Astrocyte (in vitro differentiated cells and primary cell): ENCODE measurements around the gene PRKAG2. TPM values are rescaled to one million over a fixed set of nuclear protein-coding genes. Genes with fewer than 3 reads are reported as not detected.

Experiments
- DNase-seq: peaks from one replicate; pipeline ENCODE4 v3.0.0-alpha.2; 2010; ENCODE audit warnings: low read depth
- FAIRE-seq: peaks from 2 replicates; lab custom pipeline; 2011; peaks lifted over from hg19 to GRCh38; lab: Jason Lieb, UNC
- H2AFZ ChIP-seq: 2 replicates; pipeline ENCODE4 v1.6.0; 2012; ENCODE audit warnings: low read depth, low read length, inconsistent platforms
- H3K27ac ChIP-seq: 2 replicates; pipeline ENCODE4 v1.5.1; 2011; ENCODE audit warnings: low read depth, low read length, inconsistent platforms
- H3K27me3 ChIP-seq: 2 replicates; pipeline ENCODE4 v1.6.0; 2011; ENCODE audit warnings: low read length, inconsistent platforms; ENCODE audit not compliant: insufficient read depth
- H3K36me3 ChIP-seq: 2 replicates; pipeline ENCODE4 v1.5.1; 2011; ENCODE audit warnings: low read length, inconsistent platforms; ENCODE audit not compliant: insufficient read depth
- H3K4me1 ChIP-seq: 2 replicates; pipeline ENCODE4 v1.5.1; 2011; ENCODE audit warnings: low read length, inconsistent platforms; ENCODE audit not compliant: insufficient read depth
- H3K4me2 ChIP-seq: 2 replicates; pipeline ENCODE4 v1.6.0; 2012; ENCODE audit warnings: low read length, inconsistent platforms
- H3K4me3 ChIP-seq: 2 replicates; pipeline ENCODE4 v1.5.1; 2011; ENCODE audit warnings: low read depth, mild to moderate bottlenecking, low read length, inconsistent platforms; ENCODE audit not compliant: insufficient read depth
- H3K79me2 ChIP-seq: 2 replicates; pipeline ENCODE4 v1.6.0; 2012; ENCODE audit warnings: mild to moderate bottlenecking, low read length, inconsistent platforms; ENCODE audit not compliant: insufficient read depth
- H3K9ac ChIP-seq: 2 replicates; pipeline ENCODE4 v1.6.0; 2012; ENCODE audit warnings: mild to moderate bottlenecking, low read length, inconsistent platforms
- H3K9me3 ChIP-seq: 2 replicates; pipeline ENCODE4 v1.5.1; 2012; ENCODE audit warnings: low read depth, mild to moderate bottlenecking, low read length, inconsistent platforms; ENCODE audit not compliant: insufficient read depth
- H4K20me1 ChIP-seq: 2 replicates; pipeline ENCODE4 v1.6.0; 2012; ENCODE audit warnings: low read length, inconsistent platforms; ENCODE audit not compliant: insufficient read depth
- H3K27ac Mint-ChIP-seq: one replicate; pipeline ENCODE4 v1.8.0; 2021; ENCODE audit warnings: mild to moderate bottlenecking, mixed read lengths; ENCODE audit not compliant: unreplicated experiment
- H3K27me3 Mint-ChIP-seq: one replicate; pipeline ENCODE4 v1.8.0; 2021; ENCODE audit warnings: low read depth, mixed read lengths; ENCODE audit not compliant: unreplicated experiment
- H3K36me3 Mint-ChIP-seq: one replicate; pipeline ENCODE4 v1.8.0; 2021; ENCODE audit warnings: low read depth, mixed read lengths; ENCODE audit not compliant: unreplicated experiment
- H3K4me1 Mint-ChIP-seq: one replicate; pipeline ENCODE4 v1.8.0; 2021; ENCODE audit warnings: low read depth, mixed read lengths; ENCODE audit not compliant: unreplicated experiment
- H3K4me3 Mint-ChIP-seq: one replicate; pipeline ENCODE4 v1.8.0; 2021; ENCODE audit warnings: mild to moderate bottlenecking, moderate library complexity, mixed read lengths; ENCODE audit not compliant: unreplicated experiment
- H3K9me3 Mint-ChIP-seq: one replicate; pipeline ENCODE4 v1.8.0; 2021; ENCODE audit warnings: mild to moderate bottlenecking, mixed read lengths; ENCODE audit not compliant: unreplicated experiment
- CTCF ChIP-seq: IDR thresholded peaks from 2 replicates; pipeline ENCODE4 v1.5.1; 2011; ENCODE audit warnings: low read depth, mild to moderate bottlenecking, inconsistent platforms, low read length, moderate library complexity; ENCODE audit not compliant: insufficient read depth
- EZH2 ChIP-seq: IDR thresholded peaks from 2 replicates; pipeline ENCODE4 v1.6.1; 2012; ENCODE audit warnings: mild to moderate bottlenecking, low read length, inconsistent platforms; ENCODE audit not compliant: insufficient read depth
- total RNA-seq: library from RNA; stranded (reverse); gene quantifications from 2 replicates; pipeline ENCODE4 v1.2.1, GENCODE V29; 2021

Gene PRKAG2
- total RNA-seq, 1 donor from 2014 or later: 40.7 TPM

GRCh38 chr7:151804756-151805155, 72.2 kb downstream of the PRKAG2 start:
- Mint-ChIP-seq H3K4me1 (peaks cover 2% of the 10 kb centered on the region), H3K36me3 (no peaks in the 10 kb centered on the region), H3K27ac (no peak overlapping the region), H3K27me3 (peaks cover 55% of the 10 kb centered on the region), H3K4me3 (no peak overlapping the region), H3K9me3 (no peaks in the 10 kb centered on the region)
- Histone ChIP-seq H3K27ac (no peak overlapping the region), H3K79me2 (no peaks in the 10 kb centered on the region), H3K27me3 (peaks cover 13% of the 10 kb centered on the region), H2AFZ (no peak overlapping the region), H3K4me3 (no peak overlapping the region), H3K4me1 (no peaks in the 10 kb centered on the region), H3K36me3 (no peaks in the 10 kb centered on the region), H3K4me2 (no peak overlapping the region), H3K9me3 (no peaks in the 10 kb centered on the region), H4K20me1 (no peaks in the 10 kb centered on the region), H3K9ac (no peak overlapping the region)
- FAIRE-seq (no peak), DNase-seq (no peak)
- TF ChIP-seq CTCF (no peak), EZH2 (no peak)

- FAIRE-seq: no peak
- H3K9me3 Mint-ChIP-seq: no peaks in the 10 kb centered on the region
- H3K36me3 Mint-ChIP-seq: no peaks in the 10 kb centered on the region
These were observed 73.1 kb downstream of the PRKAG2 start for GRCh38 chr7:151803841-151804240.

More at GRCh38 chr7:151803841-151804240, 73.1 kb downstream of the PRKAG2 start:
- no peak overlapping the region for H3K27ac ChIP-seq
- H3K79me2 ChIP-seq: no peaks in the 10 kb centered on the region
- H3K27me3 ChIP-seq: peaks cover 13% of the 10 kb centered on the region
- H3K27ac Mint-ChIP-seq: no peak overlapping the region
- H3K4me3 ChIP-seq: no peak overlapping the region
- H3K4me3 Mint-ChIP-seq: no peak overlapping the region
- H3K9me3 ChIP-seq: no peaks in the 10 kb centered on the region
- no peaks in the 10 kb centered on the region for H4K20me1 ChIP-seq
- no peak overlapping the region for H2AFZ ChIP-seq
- DNase-seq: no peak
- H3K4me1 Mint-ChIP-seq: peaks cover 2% of the 10 kb centered on the region
- TF ChIP-seq EZH2 (no peak), CTCF (no peak)
- H3K9ac ChIP-seq: no peak overlapping the region
- no peaks in the 10 kb centered on the region for H3K4me1 ChIP-seq
- peaks cover 51% of the 10 kb centered on the region for H3K27me3 Mint-ChIP-seq
- H3K4me2 ChIP-seq: no peak overlapping the region
- no peaks in the 10 kb centered on the region for H3K36me3 ChIP-seq
